ENCODE measurements around the gene FKBP9. TPM values are rescaled to one million over a fixed set of nuclear protein-coding genes. Genes with fewer than 3 reads are reported as not detected.

FKBP9 gene
- total RNA-seq, 1 donor from 2014 or later = 157 TPM

DNA sequence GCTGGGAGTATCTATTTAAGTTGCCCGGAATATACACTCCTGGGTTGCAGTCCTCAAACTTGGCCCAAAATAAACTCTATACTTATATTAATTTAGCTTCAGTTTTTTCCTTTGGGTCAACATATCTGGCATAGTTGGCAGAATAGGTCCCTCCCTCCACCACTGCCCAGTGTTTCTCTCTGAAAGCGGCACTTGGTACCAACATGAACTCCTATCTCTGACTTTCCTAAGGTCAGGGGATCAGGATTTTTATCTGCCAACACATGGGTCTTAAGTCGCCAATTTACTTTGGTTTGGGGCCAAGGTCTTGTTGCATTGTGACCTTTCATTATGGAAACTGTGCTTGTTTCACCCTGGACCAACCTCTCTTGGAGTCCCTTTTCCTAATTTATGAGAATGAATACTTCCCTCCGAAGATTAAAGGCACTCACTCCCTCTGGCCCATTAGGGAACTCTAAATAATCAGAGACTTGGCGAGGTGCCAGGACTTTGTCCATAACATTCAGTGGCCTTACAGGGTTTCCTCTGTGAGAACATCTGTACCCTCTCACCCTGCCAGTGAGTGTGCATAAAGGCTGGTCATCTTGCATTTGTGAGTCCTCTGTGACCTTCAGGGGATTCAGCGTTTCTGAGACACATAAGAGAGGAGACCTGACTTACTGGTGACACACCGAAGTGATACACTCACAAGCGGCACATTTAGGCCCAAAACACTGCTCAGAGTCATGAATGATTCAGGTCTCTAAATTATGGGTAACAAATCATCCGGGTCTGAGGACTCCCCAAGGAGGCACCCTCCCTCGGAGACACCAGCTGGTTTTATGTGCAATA lies 19.7 kb upstream of the FKBP9 start:
- Histone ChIP-seq H3K36me3 (ENCODE audit: insufficient read depth, low read length) (peaks cover 2% of the 10 kb centered on the region), H3K79me2 (ENCODE audit: insufficient read depth, low read length) (peaks cover 50% of the 10 kb centered on the region), H3K9ac (ENCODE audit: low read length) (no peak overlapping the region), H3K4me1 (ENCODE audit: insufficient read depth, low read length) (peaks cover 7% of the 10 kb centered on the region), H3K4me3 (ENCODE audit: insufficient read depth, low read depth, low read length) (no peak overlapping the region), H3K9me3 (ENCODE audit: insufficient read depth, low read depth, low read length) (no peaks in the 10 kb centered on the region), H3K27ac (ENCODE audit: low read depth, low read length) (no peak overlapping the region), H3K27me3 (ENCODE audit: insufficient read depth, low read length) (no peaks in the 10 kb centered on the region), H4K20me1 (ENCODE audit: insufficient read depth, low read length) (peaks cover 34% of the 10 kb centered on the region), H3K4me2 (ENCODE audit: low read length) (no peak overlapping the region), H2AFZ (ENCODE audit: low read depth, low read length) (no peak overlapping the region)
- FAIRE-seq (no peak), DNase-seq (ENCODE audit: low read depth) (peak; percentile 5)
- peaks cover 10% of the 10 kb centered on the region for H3K36me3 Mint-ChIP-seq (ENCODE audit: low read depth, unreplicated experiment)
- no peaks in the 10 kb centered on the region for H3K27me3 Mint-ChIP-seq (ENCODE audit: low read depth, unreplicated experiment)
- H3K4me3 Mint-ChIP-seq (ENCODE audit: unreplicated experiment) = no peak overlapping the region
- H3K4me1 Mint-ChIP-seq (ENCODE audit: low read depth, unreplicated experiment) = no peaks in the 10 kb centered on the region
- H3K27ac Mint-ChIP-seq (ENCODE audit: unreplicated experiment) = no peak overlapping the region
- no peaks in the 10 kb centered on the region for H3K9me3 Mint-ChIP-seq (ENCODE audit: unreplicated experiment)
- TF ChIP-seq, protein P1, sequence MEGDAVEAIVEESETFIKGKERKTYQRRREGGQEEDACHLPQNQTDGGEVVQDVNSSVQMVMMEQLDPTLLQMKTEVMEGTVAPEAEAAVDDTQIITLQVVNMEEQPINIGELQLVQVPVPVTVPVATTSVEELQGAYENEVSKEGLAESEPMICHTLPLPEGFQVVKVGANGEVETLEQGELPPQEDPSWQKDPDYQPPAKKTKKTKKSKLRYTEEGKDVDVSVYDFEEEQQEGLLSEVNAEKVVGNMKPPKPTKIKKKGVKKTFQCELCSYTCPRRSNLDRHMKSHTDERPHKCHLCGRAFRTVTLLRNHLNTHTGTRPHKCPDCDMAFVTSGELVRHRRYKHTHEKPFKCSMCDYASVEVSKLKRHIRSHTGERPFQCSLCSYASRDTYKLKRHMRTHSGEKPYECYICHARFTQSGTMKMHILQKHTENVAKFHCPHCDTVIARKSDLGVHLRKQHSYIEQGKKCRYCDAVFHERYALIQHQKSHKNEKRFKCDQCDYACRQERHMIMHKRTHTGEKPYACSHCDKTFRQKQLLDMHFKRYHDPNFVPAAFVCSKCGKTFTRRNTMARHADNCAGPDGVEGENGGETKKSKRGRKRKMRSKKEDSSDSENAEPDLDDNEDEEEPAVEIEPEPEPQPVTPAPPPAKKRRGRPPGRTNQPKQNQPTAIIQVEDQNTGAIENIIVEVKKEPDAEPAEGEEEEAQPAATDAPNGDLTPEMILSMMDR (IDR thresholded peaks at IDR 0.05; ENCODE audit: insufficient read depth, low read depth, low read length) = no peak
- no peak for TF ChIP-seq EZH2 (IDR thresholded peaks at IDR 0.05; ENCODE audit: insufficient read depth, low read length)

DNA sequence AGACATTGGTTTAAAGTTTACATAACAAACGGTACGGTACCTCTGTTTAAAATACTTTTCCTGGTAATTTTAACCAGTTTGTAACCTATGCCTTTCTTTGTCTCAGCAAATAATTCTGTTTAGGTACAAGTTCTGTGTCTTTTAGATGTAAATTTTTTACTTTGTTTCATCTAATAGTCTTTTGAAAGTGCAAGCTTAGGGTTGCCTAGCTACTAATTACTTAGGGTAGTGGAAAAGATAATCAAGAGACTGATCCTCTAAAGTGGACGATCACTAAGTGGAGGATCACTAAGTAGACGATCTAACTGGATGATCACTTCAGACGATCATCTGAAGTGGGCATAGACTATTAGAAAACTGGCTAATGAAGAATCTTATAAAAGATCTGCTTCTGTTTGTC lies 16.1 kb upstream of the FKBP9 start:
- peaks cover 43% of the 10 kb centered on the region for H3K79me2 ChIP-seq (ENCODE audit: insufficient read depth, low read length)

More for the DNA sequence above, 16.1 kb upstream of the FKBP9 start:
- peaks cover 7% of the 10 kb centered on the region for H3K4me1 ChIP-seq (ENCODE audit: insufficient read depth, low read length)
- Mint-ChIP-seq H3K36me3 (ENCODE audit: low read depth, unreplicated experiment) (peaks cover 7% of the 10 kb centered on the region), H3K4me1 (ENCODE audit: low read depth, unreplicated experiment) (no peaks in the 10 kb centered on the region), H3K9me3 (ENCODE audit: unreplicated experiment) (peaks cover 1% of the 10 kb centered on the region), H3K27ac (ENCODE audit: unreplicated experiment) (peak overlapping the region; percentile 5), H3K27me3 (ENCODE audit: low read depth, unreplicated experiment) (no peaks in the 10 kb centered on the region), H3K4me3 (ENCODE audit: unreplicated experiment) (peak overlapping the region; percentile 92)
- H3K4me3 ChIP-seq (ENCODE audit: insufficient read depth, low read depth, low read length) = peak overlapping the region; percentile 63
- no peaks in the 10 kb centered on the region for H3K27me3 ChIP-seq (ENCODE audit: insufficient read depth, low read length)
- peak overlapping the region; percentile 92 for H3K4me2 ChIP-seq (ENCODE audit: low read length)
- H3K9me3 ChIP-seq (ENCODE audit: insufficient read depth, low read depth, low read length) = no peaks in the 10 kb centered on the region
- H3K36me3 ChIP-seq (ENCODE audit: insufficient read depth, low read length) = peaks cover 2% of the 10 kb centered on the region
- H3K27ac ChIP-seq (ENCODE audit: low read depth, low read length) = no peak overlapping the region
- DNase-seq (ENCODE audit: low read depth) (no peak), FAIRE-seq (peak; percentile 64)
- peaks cover 29% of the 10 kb centered on the region for H4K20me1 ChIP-seq (ENCODE audit: insufficient read depth, low read length)
- TF ChIP-seq, protein P1 (IDR thresholded peaks at IDR 0.05; ENCODE audit: insufficient read depth, low read depth, low read length) = no peak
- TF ChIP-seq EZH2 (IDR thresholded peaks at IDR 0.05; ENCODE audit: insufficient read depth, low read length) = no peak
- no peak overlapping the region for H2AFZ ChIP-seq (ENCODE audit: low read depth, low read length)
- H3K9ac ChIP-seq (ENCODE audit: low read length) = peak overlapping the region; percentile 87

Measured in astrocyte (in vitro differentiated cells and primary cell).